SK-N-SH treated with all-trans-retinoic acid at 6 μM for 48 hours (cell line): ENCODE results near the gene CHAF1B.

Experiments used
- CREB5 ChIP-seq: fragments of 250-450 bp; sonication (Bioruptor Pico); IDR thresholded peaks from 2 replicates; pipeline ENCODE4 v1.5.1; 2020; ENCODE audit warnings: low read depth, mild to moderate bottlenecking, moderate library complexity
- SNAI2 ChIP-seq: fragments of 250-450 bp; sonication (Bioruptor Pico); IDR thresholded peaks from 2 replicates; pipeline ENCODE4 v1.5.0; 2020; ENCODE audit warnings: mild to moderate bottlenecking, moderate library complexity

DNA sequence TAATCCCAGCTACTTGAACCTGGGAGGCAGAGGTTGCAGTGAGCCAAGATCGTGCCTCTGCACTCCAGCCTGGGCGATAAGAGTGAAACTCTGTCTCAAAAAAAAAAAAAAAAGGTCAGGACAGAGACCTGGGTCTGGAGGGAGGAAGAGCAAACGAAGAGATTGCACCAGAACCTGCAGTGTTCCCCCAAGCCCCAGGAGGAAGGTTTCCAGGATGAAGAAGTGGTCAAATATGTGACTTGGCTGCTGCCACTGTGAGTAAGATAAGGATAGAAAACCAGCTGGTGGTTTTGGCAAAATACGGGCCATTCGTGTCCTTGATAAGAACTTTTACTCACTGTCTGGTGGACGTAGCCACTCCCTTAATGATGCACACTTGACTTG lies 52.5 kb downstream of the CHAF1B start:
- TF ChIP-seq CREB5 (CRISPR knock-in tag) (no peak), SNAI2 (CRISPR knock-in tag) (no peak)
